ENCODE measurements around the gene PSME3. TPM values are rescaled to one million over a fixed set of nuclear protein-coding genes. Genes with fewer than 3 reads are reported as not detected.

The PSME3 gene
- total and polyA plus RNA-seq, 2 of the 13 experiments (the other 11 are each of a cell fraction or from before 2014, with no cell fraction given), result 66.3 to 135 TPM

DNA sequence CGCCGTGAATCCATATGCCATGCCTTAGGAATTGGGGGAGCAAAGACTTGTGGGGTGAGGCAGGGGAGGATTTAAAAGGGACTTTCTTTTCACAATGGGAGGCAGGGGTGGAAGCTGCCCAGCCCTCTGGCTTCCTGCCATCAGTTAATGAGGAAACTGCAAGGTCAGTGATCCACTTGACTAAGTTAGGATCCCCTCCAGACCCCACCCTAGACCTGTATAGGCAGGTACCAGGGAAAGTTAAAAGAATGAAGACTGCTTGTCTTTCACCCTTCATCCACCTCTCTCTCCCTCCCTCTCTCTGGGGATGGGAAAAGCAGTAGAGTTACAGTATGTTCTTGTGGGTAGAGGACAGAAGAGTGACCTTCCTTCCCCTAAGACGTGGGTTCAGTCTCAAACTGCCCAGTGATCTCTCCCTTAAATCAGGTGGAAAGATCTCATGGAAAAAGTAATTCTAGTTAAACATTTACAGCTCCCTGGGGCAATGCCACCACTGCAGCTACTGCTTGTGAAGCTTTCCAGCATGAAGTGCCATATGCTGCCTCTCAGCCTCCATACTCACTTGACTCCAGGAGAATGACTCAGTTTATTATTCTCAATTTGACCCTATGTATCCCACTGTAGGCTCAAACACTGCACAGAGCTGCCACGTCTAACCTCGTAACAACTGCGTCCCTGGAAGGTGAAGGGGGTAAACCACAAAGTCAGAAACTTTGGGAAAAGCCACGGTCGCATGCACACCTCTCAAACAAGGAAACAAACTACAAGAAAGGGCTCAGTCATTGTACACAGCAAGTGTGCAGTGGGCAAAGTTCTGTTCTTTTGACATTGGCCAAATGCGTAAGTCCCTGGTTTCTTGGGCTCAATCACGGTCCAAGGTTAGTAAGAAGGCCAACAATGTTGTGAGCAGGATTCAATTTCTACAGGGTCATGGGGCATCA, 35.9 kb upstream of the PSME3 start (continued):
- no peak for TF ChIP-seq THAP9 (CRISPR knock-in tag; IDR thresholded peaks at IDR 0.05; ENCODE audit: borderline replicate concordance)
- no peak; the same call in 1 of the 2 replicates for TF ChIP-seq ZNF615 (CRISPR knock-in tag; IDR thresholded peaks at IDR 0.05; ENCODE audit: borderline replicate concordance)
- 0 out of 2 replicates have a peak, but pooled peaks have one; percentile 49 for TF ChIP-seq DR1 (CRISPR knock-in tag; IDR thresholded peaks at IDR 0.05)
- TF ChIP-seq, protein P1, sequence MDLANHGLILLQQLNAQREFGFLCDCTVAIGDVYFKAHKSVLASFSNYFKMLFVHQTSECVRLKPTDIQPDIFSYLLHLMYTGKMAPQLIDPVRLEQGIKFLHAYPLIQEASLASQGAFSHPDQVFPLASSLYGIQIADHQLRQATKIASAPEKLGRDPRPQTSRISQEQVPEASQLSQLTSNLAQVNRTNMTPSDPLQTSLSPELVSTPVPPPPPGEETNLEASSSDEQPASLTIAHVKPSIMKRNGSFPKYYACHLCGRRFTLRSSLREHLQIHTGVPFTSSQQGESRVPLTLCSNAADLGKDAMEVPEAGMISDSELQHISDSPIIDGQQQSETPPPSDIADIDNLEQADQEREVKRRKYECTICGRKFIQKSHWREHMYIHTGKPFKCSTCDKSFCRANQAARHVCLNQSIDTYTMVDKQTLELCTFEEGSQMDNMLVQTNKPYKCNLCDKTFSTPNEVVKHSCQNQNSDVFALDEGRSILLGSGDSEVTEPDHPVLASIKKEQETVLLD (CRISPR knock-in tag; IDR thresholded peaks at IDR 0.05; ENCODE audit: low read depth), result no peak
- TF ChIP-seq, protein P2, sequence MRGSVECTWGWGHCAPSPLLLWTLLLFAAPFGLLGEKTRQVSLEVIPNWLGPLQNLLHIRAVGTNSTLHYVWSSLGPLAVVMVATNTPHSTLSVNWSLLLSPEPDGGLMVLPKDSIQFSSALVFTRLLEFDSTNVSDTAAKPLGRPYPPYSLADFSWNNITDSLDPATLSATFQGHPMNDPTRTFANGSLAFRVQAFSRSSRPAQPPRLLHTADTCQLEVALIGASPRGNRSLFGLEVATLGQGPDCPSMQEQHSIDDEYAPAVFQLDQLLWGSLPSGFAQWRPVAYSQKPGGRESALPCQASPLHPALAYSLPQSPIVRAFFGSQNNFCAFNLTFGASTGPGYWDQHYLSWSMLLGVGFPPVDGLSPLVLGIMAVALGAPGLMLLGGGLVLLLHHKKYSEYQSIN (CRISPR knock-in tag; IDR thresholded peaks at IDR 0.05; ENCODE audit: borderline replicate concordance), result no peak
- no peak for TF ChIP-seq TAF15 (IDR thresholded peaks at IDR 0.05; ENCODE audit: low read depth, low read length, poor library complexity, severe bottlenecking)
- no peak for TF ChIP-seq ZNF570 (CRISPR knock-in tag; IDR thresholded peaks at IDR 0.05; ENCODE audit: borderline replicate concordance)
- no peak for TF ChIP-seq AKAP8 (CRISPR knock-in tag; IDR thresholded peaks at IDR 0.05)
- TF ChIP-seq, protein P3, sequence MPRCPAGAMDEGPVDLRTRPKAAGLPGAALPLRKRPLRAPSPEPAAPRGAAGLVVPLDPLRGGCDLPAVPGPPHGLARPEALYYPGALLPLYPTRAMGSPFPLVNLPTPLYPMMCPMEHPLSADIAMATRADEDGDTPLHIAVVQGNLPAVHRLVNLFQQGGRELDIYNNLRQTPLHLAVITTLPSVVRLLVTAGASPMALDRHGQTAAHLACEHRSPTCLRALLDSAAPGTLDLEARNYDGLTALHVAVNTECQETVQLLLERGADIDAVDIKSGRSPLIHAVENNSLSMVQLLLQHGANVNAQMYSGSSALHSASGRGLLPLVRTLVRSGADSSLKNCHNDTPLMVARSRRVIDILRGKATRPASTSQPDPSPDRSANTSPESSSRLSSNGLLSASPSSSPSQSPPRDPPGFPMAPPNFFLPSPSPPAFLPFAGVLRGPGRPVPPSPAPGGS (CRISPR knock-in tag; IDR thresholded peaks at IDR 0.05), result no peak
- no peak for TF ChIP-seq GFI1 (CRISPR knock-in tag; IDR thresholded peaks at IDR 0.05; ENCODE audit: borderline replicate concordance)
- peak; percentile 93 for TF ChIP-seq HNF1A (IDR thresholded peaks at IDR 0.05; ENCODE audit: low read depth)
- TF ChIP-seq HNF1A (CRISPR knock-in tag; IDR thresholded peaks at IDR 0.05; ENCODE audit: borderline replicate concordance), result peak; percentile 89
- peak; percentile 3; the same call in 1 of the 3 replicates for TF ChIP-seq MXI1 (IDR thresholded peaks at IDR 0.05; ENCODE audit: borderline replicate concordance, low read depth, low read length)
- no peak for TF ChIP-seq ZNF484 (CRISPR knock-in tag; IDR thresholded peaks at IDR 0.05; ENCODE audit: borderline replicate concordance, low read depth)

All from HepG2 (cell line).